ENCODE data around the gene ASCL3. TPM values are rescaled to one million over a fixed set of nuclear protein-coding genes. Genes with fewer than 3 reads are reported as not detected.

Gene ASCL3
- polyA plus RNA-seq, 2 of the 4 experiments (the other 2 are of a cell fraction) = not detected

DNA sequence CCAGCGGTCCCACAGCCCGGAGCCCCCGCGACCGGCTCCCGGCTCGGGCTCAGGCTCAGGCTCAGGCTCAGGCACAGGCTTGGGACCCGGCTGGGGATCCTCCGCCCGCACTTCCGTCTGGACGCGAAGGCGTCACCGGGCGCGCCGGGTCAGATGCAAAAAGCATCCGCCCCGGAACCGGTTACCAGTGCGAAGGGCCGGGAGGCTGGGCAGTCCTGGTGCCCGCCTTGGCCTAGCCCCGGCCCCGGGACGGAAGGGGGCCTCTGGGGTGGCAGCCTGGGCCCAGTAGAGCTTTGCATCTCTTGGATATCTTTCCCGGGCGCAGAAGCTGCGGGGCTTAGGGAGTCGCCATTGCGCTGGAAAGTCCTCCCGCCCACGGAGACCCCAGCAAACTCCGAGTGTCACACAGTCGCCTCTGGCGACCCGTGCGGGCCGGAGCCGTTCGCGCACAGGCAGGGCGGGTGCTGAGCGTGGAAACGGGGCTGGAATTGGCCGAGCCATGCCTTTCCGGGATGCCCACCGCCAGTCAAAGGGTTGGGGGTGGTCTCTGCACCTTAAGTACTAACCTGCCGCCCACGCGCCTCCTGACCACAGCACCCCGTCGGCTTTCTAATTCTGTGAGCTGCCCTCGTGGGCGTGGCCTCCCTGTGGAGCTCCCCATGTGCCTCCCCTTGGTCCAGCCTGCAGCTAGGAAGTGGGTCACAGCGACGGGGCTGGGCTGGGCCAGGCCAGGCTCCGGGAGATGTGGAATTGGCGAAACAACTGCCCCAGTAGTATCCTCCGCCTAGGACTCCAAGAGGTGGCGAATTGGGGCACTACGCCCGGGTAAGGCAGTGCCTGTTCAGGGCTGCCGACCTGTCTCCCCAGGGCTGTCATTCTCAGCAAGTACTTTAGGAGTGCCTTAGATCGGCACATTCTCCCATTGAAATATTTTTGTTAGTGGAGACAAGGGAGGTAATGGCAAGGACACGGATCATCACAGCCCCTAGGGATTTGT, 21.8 kb upstream of the ASCL3 start, which contains the start of gene TMEM9B:
Gene TMEM9B, minus strand, starts transcription at position 119 of the 997 bp plus-strand sequence. CDS start 129 bp downstream, outside the sequence.
- Histone ChIP-seq H3K4me3 (peak within 1 kb of the TSS; percentile 78), H3K4me2 (peak within 1 kb of the TSS; percentile 90), H3K27ac (peak within 1 kb of the TSS; percentile 96), H3K9me3 (no peaks in the 10 kb centered on the region), H3K4me1 (peaks cover 23% of the 10 kb centered on the region)
- ChIA-PET POLR2A (interaction anchor here (0.6 to 1.8 kb wide), 13 partner anchors 9 to 648 kb away, joined by 3 to 12 read pairs (median 3); partner anchors contain the start of genes RPL27A and TRIM66), CTCF (interaction anchor here (0.6 to 2.4 kb wide), 6 partner anchors 9 to 173 kb away, joined by 3 to 9 read pairs (median 3); no protein-coding TSS in a partner anchor)
- DNase-seq (ENCODE audit: low read depth in 1 of 2, low spot score in 1 of 2) (peak; percentile 87 to 92), FAIRE-seq (peak; percentile 39), ATAC-seq (peak; percentile 93 to 94)
- WGBS (ENCODE audit: missing lambda C conversion rate) = 2% methylated on average over 35 of the region's 67 CpGs
- TF ChIP-seq, protein P1, sequence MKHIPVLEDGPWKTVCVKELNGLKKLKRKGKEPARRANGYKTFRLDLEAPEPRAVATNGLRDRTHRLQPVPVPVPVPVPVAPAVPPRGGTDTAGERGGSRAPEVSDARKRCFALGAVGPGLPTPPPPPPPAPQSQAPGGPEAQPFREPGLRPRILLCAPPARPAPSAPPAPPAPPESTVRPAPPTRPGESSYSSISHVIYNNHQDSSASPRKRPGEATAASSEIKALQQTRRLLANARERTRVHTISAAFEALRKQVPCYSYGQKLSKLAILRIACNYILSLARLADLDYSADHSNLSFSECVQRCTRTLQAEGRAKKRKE (CRISPR knock-in tag; IDR thresholded peaks at IDR 0.05; ENCODE audit: low read depth) = peak; percentile 30; the same call in 1 of the 2 replicates
- TF ChIP-seq HOXB5 (CRISPR knock-in tag; IDR thresholded peaks at IDR 0.05) = no peak; the same call in 1 of the 2 replicates
- peak; percentile 44; the same call in 1 of the 2 replicates for TF ChIP-seq GATA3 (IDR thresholded peaks at IDR 0.05; ENCODE audit: borderline replicate concordance)
- TF ChIP-seq, protein P2, sequence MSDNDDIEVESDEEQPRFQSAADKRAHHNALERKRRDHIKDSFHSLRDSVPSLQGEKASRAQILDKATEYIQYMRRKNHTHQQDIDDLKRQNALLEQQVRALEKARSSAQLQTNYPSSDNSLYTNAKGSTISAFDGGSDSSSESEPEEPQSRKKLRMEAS (IDR thresholded peaks at IDR 0.05) = peak; percentile 91
- TF ChIP-seq NFE2L2 (conservative IDR thresholded peaks at IDR 0.05; ENCODE audit: low read length) = no peak
- TF ChIP-seq, protein P3, sequence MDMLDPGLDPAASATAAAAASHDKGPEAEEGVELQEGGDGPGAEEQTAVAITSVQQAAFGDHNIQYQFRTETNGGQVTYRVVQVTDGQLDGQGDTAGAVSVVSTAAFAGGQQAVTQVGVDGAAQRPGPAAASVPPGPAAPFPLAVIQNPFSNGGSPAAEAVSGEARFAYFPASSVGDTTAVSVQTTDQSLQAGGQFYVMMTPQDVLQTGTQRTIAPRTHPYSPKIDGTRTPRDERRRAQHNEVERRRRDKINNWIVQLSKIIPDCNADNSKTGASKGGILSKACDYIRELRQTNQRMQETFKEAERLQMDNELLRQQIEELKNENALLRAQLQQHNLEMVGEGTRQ (IDR thresholded peaks at IDR 0.05) = peak; percentile 23; the same call in 1 of the 2 replicates
- TF ChIP-seq CEBPB (IDR thresholded peaks at IDR 0.05) = peak in 1 of 2 experiments; percentile 6; a peak in 1 of 4 replicates
- TF ChIP-seq ESRRA (IDR thresholded peaks at IDR 0.05; ENCODE audit: borderline replicate concordance, low read length) = 0 out of 2 replicates have a peak, but pooled peaks have one; percentile 15
- TF ChIP-seq KDM5A (IDR thresholded peaks at IDR 0.05) = peak; percentile 48; the same call in 1 of the 2 replicates
- TF ChIP-seq ZC3H11A (IDR thresholded peaks at IDR 0.05) = no peak
- 0 out of 2 replicates have a peak, but pooled peaks have one; percentile 56 for TF ChIP-seq TP53 (CRISPR knock-in tag; IDR thresholded peaks at IDR 0.05)
- TF ChIP-seq MAZ (IDR thresholded peaks at IDR 0.05; ENCODE audit: borderline replicate concordance, low read depth, low read length) = 0 out of 2 replicates have a peak, but pooled peaks have one; percentile 8
- no peak for TF ChIP-seq CHD2 (IDR thresholded peaks at IDR 0.05; ENCODE audit: low read length, partially characterized antibody)
- TF ChIP-seq JUN (IDR thresholded peaks at IDR 0.05) = peak; percentile 88 to 96
- TF ChIP-seq HOXA7 (CRISPR knock-in tag; IDR thresholded peaks at IDR 0.05) = 0 out of 2 replicates have a peak, but pooled peaks have one; percentile 32
- peak; percentile 84 for TF ChIP-seq MYC (IDR thresholded peaks at IDR 0.05; ENCODE audit: borderline replicate concordance, low read length)
- peak; percentile 65 for TF ChIP-seq POLR2A (IDR thresholded peaks at IDR 0.05; ENCODE audit: low read length)
- TF ChIP-seq, protein P4, sequence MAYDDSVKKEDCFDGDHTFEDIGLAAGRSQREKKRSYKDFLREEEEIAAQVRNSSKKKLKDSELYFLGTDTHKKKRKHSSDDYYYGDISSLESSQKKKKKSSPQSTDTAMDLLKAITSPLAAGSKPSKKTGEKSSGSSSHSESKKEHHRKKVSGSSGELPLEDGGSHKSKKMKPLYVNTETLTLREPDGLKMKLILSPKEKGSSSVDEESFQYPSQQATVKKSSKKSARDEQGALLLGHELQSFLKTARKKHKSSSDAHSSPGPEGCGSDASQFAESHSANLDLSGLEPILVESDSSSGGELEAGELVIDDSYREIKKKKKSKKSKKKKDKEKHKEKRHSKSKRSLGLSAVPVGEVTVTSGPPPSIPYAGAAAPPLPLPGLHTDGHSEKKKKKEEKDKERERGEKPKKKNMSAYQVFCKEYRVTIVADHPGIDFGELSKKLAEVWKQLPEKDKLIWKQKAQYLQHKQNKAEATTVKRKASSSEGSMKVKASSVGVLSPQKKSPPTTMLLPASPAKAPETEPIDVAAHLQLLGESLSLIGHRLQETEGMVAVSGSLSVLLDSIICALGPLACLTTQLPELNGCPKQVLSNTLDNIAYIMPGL (CRISPR knock-in tag; IDR thresholded peaks at IDR 0.05; ENCODE audit: borderline replicate concordance) = 0 out of 2 replicates have a peak, but pooled peaks have one; percentile 69
- TF ChIP-seq, protein P5, sequence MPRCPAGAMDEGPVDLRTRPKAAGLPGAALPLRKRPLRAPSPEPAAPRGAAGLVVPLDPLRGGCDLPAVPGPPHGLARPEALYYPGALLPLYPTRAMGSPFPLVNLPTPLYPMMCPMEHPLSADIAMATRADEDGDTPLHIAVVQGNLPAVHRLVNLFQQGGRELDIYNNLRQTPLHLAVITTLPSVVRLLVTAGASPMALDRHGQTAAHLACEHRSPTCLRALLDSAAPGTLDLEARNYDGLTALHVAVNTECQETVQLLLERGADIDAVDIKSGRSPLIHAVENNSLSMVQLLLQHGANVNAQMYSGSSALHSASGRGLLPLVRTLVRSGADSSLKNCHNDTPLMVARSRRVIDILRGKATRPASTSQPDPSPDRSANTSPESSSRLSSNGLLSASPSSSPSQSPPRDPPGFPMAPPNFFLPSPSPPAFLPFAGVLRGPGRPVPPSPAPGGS (IDR thresholded peaks at IDR 0.05) = peak; percentile 84; the same call in 1 of the 3 replicates
- peak; percentile 99 for TF ChIP-seq PHF8 (IDR thresholded peaks at IDR 0.05; ENCODE audit: borderline replicate concordance, low read depth)
